ENCODE data around the gene FAM228A.
"Not testable (repeated sequence)": the region's sequence is repeated elsewhere in the genome, so short reads cannot be mapped to it uniquely, and the experiment has no call there.

The FAM228A gene

GRCh38 chr2:24191848-24192247 is 17.0 kb downstream of the FAM228A start:
- DNase-seq = no peak

DNA sequence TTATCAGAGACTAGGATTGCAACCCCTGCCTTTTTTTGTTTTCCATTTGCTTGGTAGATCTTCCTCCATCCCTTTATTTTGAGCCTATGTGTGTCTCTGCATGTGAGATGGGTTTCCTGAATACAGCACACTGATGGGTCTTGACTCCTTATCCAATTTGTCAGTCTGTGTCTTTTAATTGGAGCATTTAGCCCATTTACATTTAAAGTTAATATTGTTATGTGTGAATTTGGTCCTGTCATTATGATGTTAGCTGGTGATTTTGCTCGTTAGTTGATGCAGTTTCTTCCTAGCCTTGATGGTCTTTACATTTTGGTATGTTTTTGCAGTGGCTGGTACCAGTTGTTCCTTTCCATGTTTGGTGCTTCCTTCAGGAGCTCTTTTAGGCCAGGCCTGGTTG is 22.4 kb downstream of the FAM228A start:
- not testable (repeated sequence) for DNase-seq

GRCh38 chr2:24199968-24200590 is 25.2 kb downstream of the FAM228A start:
- DNase-seq = no peak

- DNase-seq = no peak
Measured at GRCh38 chr2:24200799-24201198, 25.9 kb downstream of the FAM228A start.

DNA sequence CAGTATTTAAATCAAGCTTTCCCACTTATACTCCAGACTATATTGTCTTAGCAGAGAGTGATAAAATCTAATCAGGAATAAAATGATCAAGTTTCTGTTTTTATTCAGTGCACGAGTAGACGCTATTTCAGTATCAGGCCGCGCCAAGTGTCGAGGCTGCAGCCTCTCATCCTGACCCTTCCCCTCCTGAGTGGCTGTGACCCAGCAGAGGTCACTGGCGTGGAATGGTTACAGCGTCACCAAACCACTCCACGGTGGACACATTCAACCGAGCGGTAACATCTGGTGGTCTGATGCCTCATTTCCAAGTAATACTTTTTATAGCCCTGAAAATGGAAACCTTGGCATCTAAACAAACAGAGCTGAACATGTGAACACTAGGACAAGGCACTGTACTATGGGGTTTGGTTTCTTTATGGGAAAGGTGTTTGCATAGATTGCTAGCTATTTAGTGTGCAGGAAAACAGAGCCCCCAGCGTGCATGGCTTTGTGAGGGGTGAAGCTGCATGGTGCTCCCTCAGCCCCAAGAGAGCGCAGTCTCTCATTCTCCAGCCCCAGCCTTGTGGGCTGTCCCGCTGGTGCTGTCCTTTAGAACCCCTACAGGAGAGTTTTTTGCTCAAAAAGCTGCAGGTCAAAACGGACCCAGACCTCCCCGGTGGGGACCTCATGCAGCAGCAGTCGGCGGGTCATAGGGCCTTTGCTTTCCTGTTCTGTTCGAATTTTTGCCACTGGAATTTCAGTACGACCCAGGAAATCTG is 28.4 kb downstream of the FAM228A start:
- DNase-seq = no peak

DNA sequence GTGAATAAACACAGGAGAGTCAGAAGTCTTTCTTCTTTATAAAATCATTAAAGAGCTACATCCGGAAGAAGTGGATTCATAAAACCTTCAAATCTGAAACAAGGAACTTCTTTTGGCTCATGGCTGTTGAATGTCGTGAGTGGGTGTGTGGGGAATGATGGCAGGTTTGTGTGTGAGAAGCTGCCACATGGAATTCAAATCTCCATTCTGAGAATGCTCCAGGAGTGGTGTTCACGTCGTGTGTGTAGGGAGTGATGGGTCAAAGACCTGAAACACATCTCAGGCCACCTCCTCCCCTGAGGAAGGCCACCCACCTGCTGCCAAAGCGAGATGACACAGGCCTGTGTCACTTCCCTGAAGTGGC is 28.9 kb downstream of the FAM228A start:
- DNase-seq = no peak

- DNase-seq = no peak
Measured at GRCh38 chr2:24204505-24204904, 29.7 kb downstream of the FAM228A start.

- no peak for DNase-seq
Measured at GRCh38 chr2:24205131-24205530, 30.3 kb downstream of the FAM228A start.

GRCh38 chr2:24206242-24206641 is 31.4 kb downstream of the FAM228A start:
- DNase-seq = no peak

GRCh38 chr2:24206714-24207113 is 31.9 kb downstream of the FAM228A start:
- DNase-seq = no peak

DNA sequence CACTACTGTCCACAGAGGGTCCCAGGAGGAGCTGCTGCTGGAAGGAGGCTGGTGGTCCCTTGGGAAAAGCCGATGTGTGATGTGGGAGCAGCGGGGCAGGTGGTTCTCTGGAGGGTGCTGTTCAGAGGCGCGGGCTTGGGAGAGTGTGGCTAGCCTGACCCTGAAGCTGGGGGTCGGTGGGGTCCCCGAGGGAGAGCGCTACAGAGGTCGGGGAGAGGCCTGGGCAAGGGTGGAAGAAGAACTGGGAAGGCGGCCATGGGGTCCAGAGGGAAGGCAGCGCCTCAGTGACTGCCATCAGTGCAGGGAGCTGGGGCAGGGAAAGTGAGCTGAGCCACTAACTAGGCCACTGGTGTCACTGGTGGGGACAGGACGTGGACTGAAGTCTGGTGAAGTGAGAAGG is 32.5 kb downstream of the FAM228A start:
- no peak for DNase-seq

GRCh38 chr2:24208490-24208889 is 33.6 kb downstream of the FAM228A start:
- no peak for DNase-seq

- DNase-seq = no peak
Measured at GRCh38 chr2:24209389-24210105, 34.7 kb downstream of the FAM228A start.

GRCh38 chr2:24210106-24210455 is 35.2 kb downstream of the FAM228A start:
- no peak for DNase-seq

DNA sequence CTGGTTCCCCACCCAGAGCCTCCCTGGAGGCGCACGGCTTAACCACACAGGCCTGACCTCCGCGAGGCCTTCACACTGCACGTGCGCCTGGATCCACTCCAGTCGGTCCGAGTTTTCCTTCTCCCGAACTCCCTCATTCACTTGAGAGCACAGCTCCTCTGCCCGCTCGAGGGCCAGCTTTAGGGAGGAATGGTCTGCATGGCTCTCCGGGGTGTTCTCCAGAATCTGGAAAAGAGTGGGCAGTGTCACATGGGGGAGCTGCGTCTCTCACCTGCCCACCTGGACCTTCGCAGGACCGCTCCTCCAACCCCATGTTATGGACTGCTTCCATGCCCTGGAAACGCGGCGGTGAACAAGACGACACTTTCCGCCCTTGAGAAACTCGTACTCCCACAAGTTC is 35.9 kb downstream of the FAM228A start:
- DNase-seq = no peak

DNA sequence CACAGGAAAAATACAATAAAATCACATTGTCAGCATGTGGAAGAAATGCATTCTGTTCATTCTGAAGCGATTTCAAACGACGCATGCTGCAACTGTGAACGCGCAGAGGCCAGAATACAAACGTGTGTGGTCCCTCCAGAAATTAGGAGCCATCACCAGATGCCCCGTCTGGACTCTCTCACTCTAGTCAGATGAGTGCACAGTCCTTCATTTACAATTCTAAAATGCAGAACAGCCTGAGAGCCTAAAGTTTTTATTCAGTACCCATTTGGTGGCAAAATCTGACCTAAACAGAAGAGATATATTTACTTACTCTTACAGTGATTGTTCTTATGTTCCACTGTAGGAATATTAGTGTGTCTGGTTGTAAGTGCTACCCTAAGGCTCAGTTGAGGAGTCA is 36.6 kb downstream of the FAM228A start:
- DNase-seq = no peak

- DNase-seq = no peak
Measured at GRCh38 chr2:24214880-24215279, 40.0 kb downstream of the FAM228A start.

GRCh38 chr2:24220554-24221291 is 45.9 kb downstream of the FAM228A start:
- DNase-seq = no peak

DNA sequence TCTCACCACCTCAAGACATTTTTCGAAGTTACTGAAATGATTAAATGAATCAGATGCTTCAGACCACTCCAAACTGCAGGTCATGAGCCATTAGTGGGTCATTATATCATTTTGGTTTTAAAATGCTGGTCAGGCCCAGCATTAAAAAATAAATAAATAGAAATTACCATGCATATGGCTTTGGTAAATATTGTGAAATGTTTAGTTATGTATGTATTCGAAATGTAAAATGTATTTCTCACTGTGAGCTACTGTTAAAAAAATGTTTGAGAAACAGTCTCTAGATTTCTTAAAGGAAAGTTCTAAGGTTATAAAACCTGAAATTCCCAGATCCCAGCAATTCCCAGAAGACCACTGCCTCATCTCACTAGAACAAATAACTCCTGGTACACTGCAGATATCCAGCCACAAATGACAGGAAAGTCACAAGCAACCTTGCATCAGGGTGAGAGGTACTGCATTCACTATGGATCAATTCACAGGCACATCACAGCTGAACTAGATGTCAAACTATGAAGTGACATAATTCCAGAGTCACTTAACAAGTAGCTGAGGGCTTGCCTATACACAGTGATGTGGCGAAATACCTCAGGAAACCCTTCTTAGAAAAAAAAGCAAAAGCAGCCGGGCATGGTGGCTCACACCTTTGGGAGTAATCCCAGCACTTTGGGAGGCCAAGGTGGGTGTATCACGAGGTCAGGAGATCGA is 46.6 kb downstream of the FAM228A start:
- DNase-seq = no peak

DNA sequence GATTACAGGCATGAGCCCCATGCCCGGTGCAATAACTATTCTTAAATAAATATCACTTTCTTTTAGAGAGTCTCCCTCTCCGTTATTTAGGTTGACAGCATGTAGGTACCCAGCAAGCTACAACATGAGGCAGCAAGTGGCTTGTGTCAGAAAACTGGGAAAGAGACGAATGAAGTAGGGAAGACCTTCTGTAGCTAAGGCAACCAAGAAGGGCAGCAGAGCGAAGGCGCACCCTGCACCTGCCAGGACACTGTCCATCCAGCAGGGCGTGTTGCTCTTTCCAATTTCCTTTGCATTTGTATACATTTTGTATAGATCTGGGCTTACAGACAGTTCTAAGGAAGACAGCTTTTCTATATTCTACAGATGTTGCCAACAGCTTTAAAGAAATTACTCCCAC is 48.1 kb downstream of the FAM228A start:
- no peak for DNase-seq

DNA sequence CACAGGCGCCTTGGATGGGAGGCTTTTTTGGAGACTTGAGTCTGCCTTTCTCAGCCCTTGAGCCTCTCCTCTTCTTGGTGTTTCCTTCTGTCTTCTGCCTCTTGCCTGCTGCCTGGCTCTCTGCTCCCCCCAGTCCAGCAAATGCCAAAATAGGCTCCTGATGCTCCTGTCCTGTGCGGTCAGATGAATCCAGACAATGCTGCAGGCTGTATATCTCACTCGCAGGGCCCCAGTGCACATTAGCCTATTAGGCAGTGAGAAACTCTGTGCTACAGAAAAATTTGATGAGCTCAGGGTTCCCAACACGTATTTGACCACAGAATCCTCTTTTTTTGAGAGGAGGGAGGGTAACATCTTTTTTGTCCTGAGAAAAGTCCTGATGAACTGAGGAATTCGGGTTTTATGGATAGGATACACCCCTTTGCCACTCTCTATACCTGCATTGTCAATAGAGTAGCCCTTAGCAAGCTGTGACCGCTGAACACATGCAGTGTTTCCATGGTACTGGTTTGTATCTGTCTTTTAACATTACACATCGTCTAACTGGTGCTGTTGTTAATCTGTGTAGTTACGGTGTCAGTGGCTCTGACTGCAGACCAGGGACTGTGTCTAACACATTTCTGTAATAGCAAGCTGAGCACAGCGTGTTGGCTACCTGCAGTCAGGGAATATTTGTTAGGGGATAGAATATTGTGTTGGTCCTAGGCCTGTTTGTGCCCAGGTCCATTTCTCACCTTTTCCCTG is 50.8 kb downstream of the FAM228A start:
- DNase-seq = no peak

- DNase-seq = no peak
Measured at GRCh38 chr2:24228470-24228869, 53.6 kb downstream of the FAM228A start.

Measured in stimulated activated CD4-positive, alpha-beta T cell treated with anti-CD3 and anti-CD28 coated beads, Interleukin-15, amount 100 ng/mL, for 24 hours (primary cell).